ENCODE data around the gene DYNLT1. TPM values are rescaled to one million over a fixed set of nuclear protein-coding genes. Genes with fewer than 3 reads are reported as not detected.
A peak's percentile ranks its signal among the peaks of the same experiment; 100 is the strongest.

DYNLT1 gene
- total RNA-seq, 1 experiment from 2014 or later: 105 TPM

GRCh38 chr6:158643836-158644230, 710 bp downstream of the DYNLT1 start:
- H2AK5ac ChIP-seq (ENCODE audit: insufficient read length, low read length): no peak overlapping the region
- no peaks in the 10 kb centered on the region for H3K9me3 ChIP-seq (ENCODE audit: control insufficient read depth, low read depth, low read length)
- no peaks in the 10 kb centered on the region for H3K4me1 ChIP-seq (ENCODE audit: insufficient read depth, low read length)
- peak overlapping the region; percentile 98 for H3K4me2 ChIP-seq (ENCODE audit: insufficient read depth, insufficient read length, low read length)
- Mint-ChIP-seq H3K36me3 (ENCODE audit: insufficient read depth in 1 of 3, low read depth in 3 of 3) (peaks cover 3 to 17% (median 8%) of the 10 kb centered on the region in 3 experiments; a peak in 6 of 7 replicates), H3K4me3 (peak overlapping the region; percentile 93 to 98), H3K4me1 (peaks cover 28 to 29% of the 10 kb centered on the region in 2 experiments), H3K27me3 (ENCODE audit: low read depth) (peaks cover 19% of the 10 kb centered on the region), H3K9me3 (no peaks in the 10 kb centered on the region), H3K27ac (peak overlapping the region; percentile 35 to 91 (median 83); a peak in 3 of 7 replicates)
- no peak overlapping the region for H2BK12ac ChIP-seq (ENCODE audit: insufficient read length, low read depth, low read length)
- H3K14ac ChIP-seq (ENCODE audit: insufficient read depth, low read length): peak overlapping the region; percentile 95
- H4K20me1 ChIP-seq (ENCODE audit: control insufficient read depth, insufficient read depth, insufficient read length): no peaks in the 10 kb centered on the region
- no peaks in the 10 kb centered on the region; the same call in 1 of the 2 replicates for H3K79me2 ChIP-seq (ENCODE audit: insufficient read depth, low read length)
- WGBS (ENCODE audit: extremely low coverage, insufficient read length, low lambda C conversion rate): no CpG with 5 or more reads among the region's 21 CpGs
- H3K18ac ChIP-seq (ENCODE audit: insufficient read length, low read depth, low read length): peak overlapping the region; percentile 92
- no peak overlapping the region for H4K5ac ChIP-seq (ENCODE audit: insufficient read length, low read depth, low read length)
- H3T11ph ChIP-seq (ENCODE audit: low read length): no peak overlapping the region
- H3K56ac ChIP-seq (ENCODE audit: insufficient read length, low read depth, low read length): no peak overlapping the region
- no peak overlapping the region for H4K8ac ChIP-seq (replicated peaks; ENCODE audit: insufficient read length, low read depth, low read length)
- peaks cover 5% of the 10 kb centered on the region; the same call in 1 of the 2 replicates for H3K27me3 ChIP-seq (ENCODE audit: insufficient read depth, low read length)
- no peak overlapping the region for H2BK15ac ChIP-seq (ENCODE audit: low read depth, low read length)
- no peak overlapping the region for H3K27ac ChIP-seq (ENCODE audit: insufficient read length, low read depth, low read length)
- peaks cover 4% of the 10 kb centered on the region for H3K23me2 ChIP-seq (ENCODE audit: insufficient read length, low read depth, low read length, poor library complexity, severe bottlenecking)
- no peak overlapping the region for H4K91ac ChIP-seq (ENCODE audit: insufficient read length, low read depth, low read length)
- H3K4ac ChIP-seq (ENCODE audit: low read depth, low read length): no peak overlapping the region
- no peak overlapping the region for H2AFZ ChIP-seq (ENCODE audit: low read length)
- no peak overlapping the region for H2BK120ac ChIP-seq (ENCODE audit: low read depth, low read length, poor library complexity, severe bottlenecking)
- no peaks in the 10 kb centered on the region for H3K79me1 ChIP-seq (ENCODE audit: insufficient read depth, low read depth, low read length, poor library complexity, severe bottlenecking)
- no peak overlapping the region for H3K23ac ChIP-seq (ENCODE audit: insufficient read length, low read depth, low read length)
- H2BK5ac ChIP-seq (ENCODE audit: insufficient read length, low read length): no peak overlapping the region
- H3K9ac ChIP-seq (ENCODE audit: extremely low read depth, insufficient read length, low read length): peak overlapping the region; percentile 60
- TF ChIP-seq, protein P1, sequence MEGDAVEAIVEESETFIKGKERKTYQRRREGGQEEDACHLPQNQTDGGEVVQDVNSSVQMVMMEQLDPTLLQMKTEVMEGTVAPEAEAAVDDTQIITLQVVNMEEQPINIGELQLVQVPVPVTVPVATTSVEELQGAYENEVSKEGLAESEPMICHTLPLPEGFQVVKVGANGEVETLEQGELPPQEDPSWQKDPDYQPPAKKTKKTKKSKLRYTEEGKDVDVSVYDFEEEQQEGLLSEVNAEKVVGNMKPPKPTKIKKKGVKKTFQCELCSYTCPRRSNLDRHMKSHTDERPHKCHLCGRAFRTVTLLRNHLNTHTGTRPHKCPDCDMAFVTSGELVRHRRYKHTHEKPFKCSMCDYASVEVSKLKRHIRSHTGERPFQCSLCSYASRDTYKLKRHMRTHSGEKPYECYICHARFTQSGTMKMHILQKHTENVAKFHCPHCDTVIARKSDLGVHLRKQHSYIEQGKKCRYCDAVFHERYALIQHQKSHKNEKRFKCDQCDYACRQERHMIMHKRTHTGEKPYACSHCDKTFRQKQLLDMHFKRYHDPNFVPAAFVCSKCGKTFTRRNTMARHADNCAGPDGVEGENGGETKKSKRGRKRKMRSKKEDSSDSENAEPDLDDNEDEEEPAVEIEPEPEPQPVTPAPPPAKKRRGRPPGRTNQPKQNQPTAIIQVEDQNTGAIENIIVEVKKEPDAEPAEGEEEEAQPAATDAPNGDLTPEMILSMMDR (conservative IDR thresholded peaks at IDR 0.05): no peak
- no peak for DNase-seq
- H2BK20ac ChIP-seq (ENCODE audit: low read depth, low read length, poor library complexity, severe bottlenecking): no peak overlapping the region
